HG03025 (cell line): ENCODE results near the gene MYO1H.
"Not testable (repeated sequence)": the region's sequence is repeated elsewhere in the genome, so short reads cannot be mapped to it uniquely, and the experiment has no call there.

ENCODE experiments used
- ATAC-seq: cut with Tn5 transposase; IDR thresholded peaks from one replicate; pipeline ENCODE4 v1.9.1; 2021; ENCODE audit warnings: mild to moderate bottlenecking, moderate library complexity; ENCODE audit not compliant: unreplicated experiment, low FRiP score

Gene MYO1H

DNA sequence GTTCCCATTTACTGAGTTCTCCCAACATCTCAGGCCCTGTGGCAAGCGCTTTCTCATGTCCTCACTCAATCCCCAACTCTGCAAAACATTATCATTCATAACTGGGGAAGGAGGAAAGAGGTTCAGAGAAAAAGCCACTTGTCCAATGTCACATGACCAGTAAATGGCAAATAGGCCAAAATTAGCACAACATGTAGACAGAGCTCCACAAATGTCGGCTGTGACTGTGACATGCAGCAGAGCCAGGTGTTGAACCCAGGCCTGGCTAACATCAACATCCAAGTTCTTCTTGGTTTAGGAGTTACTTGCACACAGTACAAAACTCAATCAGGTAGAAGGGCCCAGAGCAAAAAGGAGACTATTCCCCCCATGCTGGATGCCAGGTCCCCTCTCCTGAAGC lies 118.6 kb downstream of the MYO1H start:
- ATAC-seq: no peak

DNA sequence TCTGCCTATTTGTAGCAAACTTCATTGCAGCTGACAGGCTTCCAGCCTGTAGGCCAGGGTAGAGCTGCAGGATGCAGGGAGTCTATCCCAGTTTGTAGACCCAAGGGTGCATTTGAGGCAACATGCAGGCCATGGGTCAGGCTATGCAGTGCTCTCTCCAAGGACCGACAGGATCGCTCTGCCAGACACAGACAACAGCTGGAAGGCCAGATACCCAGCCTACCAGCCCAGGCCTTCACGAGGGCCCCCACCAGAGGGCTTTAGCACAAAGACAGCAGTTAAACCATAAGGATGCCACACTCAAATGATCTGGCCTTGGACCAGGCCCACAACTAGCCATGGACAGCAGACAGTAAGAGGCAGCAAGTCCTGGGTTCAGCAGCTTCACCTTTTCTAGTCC lies 119.1 kb downstream of the MYO1H start:
- no peak for ATAC-seq

DNA sequence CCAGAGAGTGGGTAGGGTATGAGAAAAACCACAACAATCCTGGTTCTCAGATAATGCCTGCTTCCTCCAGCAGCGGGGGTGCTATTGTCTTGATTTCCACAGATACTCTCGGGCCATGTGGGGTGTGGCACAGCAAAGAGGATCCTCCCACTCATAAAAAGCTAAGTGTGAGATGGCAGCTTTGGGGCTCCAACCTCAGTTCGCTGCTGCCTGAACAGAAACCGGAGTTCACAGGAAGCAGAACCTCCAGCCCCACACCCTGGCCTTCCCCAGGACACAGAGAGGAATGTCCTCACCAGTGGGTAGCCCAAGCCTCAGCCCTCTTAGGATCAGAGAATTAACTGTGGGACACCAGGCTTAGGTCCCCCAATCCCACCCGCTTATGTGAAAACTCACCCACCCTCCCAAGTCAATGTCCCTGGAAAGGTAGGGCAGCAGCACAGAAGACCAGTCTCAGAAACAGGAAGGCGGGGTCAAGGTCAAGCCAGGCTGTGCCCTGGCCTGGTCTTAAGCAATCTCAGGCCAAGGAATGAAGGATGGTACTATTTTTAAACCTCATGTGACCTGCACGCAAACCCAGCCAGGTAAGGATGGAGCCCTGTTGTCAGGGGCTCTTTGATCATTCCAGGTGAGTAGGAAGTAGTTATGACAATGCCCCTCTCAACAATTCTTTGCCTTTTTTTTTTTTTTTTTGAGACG lies 120.4 kb downstream of the MYO1H start:
- ATAC-seq: no peak

DNA sequence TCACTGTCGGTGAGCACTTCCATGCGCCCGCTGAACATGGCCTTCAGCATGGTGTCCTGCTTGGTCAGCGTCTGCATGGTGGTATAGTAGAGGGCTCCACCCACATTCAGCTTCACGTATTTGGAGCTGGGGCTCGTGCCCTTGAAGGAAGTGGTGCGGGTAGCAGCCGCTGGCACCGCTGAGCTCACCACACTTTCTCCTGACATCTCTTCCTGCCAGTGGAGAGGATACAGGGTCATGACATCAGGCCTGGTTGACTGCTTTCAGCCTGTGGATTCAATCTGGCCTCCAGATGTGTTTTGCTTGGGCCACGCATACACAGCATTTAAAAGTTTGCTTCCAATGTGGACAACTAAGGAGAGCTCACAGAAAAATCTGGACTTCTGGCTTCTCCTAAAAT lies 121.8 kb downstream of the MYO1H start:
- no peak for ATAC-seq

DNA sequence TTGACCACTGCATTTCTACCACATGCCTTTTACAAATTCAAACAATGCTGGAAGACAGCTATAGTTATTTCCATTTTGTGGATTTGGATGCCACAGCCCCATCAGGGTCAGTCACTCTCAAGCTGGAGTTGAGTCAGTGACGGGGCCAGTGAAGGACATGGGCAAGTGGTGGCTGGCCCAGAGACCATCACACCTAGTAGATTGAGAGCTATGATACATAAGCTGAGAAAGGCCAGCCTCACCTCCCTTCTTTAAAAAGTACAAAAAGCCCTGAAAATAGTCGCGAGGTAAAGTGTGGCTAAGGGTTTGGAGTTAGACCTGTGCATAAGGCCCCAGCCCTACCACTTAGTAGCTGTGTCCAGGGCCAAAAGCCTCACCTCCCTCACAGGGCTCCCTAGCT lies 125.3 kb downstream of the MYO1H start:
- no peak for ATAC-seq

DNA sequence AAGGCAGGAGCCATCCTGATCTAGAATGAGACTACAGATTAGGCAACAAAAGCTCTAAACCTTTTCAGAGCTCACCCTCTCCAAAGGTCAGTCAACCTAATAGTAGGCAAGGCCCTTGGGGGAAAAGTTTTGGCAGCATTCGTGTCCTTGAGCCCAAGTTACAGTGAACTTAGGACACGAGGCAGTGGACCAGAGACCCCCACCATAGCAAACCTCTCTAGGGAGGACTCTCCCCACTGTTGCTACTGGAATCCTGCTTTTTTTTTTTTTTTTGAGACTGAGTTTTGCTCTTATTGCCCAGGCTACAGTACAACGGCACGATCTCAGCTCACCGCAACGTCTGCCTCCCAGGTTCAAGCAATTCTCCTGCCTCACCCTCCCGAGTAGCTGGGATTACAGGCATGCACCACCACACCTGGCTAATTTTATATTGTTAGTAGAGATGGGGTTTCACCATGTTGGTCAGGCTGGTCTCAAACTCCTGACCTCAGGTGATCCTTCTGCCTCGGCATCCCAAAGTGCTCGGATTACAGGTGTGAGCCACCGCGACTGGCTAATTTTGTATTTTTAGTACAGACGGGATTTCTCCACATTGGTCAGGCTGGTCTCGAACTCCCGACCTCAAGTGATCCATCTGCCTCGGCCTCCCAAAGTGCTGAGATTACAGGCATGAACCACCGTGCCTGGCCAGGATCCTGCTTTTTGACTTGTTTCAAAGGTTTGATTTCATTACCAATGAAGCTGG lies 126.0 kb downstream of the MYO1H start:
- ATAC-seq: not testable (repeated sequence)

DNA sequence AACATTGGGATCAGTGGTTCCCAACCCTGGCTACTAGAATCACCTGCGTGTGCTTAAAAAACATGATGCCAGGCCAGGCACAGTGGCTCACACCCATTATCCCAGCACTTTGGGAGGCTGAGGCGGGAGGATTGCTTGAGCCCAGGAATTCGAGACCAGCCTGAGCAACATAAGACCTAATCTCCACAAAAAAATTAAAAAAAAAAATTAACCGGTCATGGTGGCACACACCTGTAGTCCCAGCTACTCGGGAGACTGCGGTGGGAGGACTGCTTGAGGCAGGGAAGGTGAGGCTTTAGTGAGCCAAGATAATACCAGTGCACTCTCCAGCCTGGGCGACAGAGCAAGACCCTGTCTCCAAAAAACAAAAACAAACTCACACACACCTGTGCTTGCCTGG lies 127.4 kb downstream of the MYO1H start:
- ATAC-seq: no peak

DNA sequence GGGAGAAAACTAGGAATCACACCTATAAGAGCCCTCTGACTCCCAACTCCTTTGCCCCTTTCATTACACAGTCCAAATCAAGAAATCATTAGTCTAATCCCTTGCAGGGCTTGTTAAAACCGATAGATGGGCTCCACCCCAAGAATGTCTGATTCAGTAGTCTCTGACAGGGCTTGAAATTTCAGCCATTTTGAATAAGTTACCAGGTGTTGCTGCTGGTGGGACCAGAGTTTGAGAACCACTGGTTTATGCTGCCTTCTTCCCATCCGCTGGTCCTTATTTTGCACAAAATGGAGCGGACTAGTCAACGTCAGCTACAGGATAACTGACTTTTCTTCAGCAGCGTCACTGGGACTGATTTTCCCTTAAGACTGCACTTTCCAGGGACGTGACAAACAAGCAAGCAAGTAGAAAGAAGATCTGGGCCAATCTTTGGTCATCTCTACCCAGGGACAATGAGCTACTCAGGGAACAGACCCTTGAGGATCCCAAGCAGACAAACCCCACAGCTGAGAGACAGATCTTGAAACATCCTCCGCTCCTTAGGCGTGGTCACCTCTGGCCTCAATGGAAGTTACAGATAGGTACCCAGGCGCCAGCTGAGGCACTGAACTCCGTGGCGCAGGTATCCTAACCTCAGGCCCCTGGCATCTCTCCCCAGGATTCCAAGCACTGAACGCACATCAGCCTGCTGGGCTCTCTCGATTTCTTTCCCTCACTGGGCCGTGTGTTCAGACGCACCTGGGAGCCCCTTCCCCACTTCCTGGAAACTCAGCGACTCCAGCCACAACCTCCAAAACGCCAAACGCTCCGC lies 128.5 kb downstream of the MYO1H start:
- no peak for ATAC-seq

DNA sequence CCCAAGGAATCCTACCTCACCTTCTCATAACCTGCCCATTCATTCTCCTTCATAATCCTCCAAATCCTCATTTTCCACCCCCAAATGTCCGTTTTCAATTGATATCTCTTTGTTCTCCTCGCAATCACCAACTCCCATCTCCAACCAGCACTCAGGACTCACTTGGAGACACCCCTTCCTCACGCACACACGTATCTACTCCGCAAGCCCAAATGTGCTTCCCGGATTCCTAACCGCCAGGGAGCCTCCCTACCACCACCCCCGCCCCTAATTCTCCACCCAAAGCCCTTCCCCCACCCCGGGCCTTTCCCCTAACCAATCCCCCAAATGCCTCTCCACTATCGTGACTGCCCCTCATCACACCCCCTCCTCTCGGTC lies 129.1 kb downstream of the MYO1H start:
- no peak for ATAC-seq

DNA sequence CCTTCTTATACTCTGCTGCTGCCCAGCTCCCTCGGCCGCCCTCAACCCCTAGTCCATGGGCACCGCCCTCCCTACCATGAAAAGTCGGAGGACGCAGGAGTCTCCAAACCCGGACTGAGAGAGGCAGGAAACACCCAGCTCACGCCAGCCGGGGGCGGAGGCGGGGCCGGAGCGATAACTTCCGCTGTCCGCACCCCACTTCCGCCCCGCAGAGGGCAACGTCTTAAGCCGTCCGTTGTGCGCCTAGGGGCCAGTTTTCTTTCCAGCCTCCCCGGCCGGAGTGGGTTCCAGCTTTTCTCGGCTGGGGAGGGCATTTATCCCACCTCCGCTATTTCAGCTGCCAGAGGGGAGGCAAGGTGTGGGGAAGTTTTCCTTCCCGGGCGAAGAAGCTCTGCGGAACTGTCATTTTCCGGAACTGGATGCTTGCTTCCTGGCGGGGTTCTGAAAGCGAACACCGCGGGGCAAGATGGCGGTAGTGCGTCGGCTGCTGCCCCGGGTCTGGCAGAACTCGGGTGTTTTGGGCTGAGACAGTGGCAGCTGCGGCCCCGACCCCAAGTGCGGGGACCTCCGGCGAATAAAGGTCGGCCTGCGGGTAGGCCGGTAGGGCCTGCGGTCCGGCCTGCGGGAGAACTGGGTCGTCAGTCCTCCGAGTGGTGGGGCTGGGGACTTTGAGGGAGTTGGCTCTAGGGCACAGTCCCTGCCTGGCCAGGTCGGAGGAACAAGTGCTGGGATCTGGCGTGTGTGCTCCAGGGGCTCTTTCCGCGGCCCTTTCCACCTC lies 129.7 kb downstream of the MYO1H start, which contains the start of the genes KCTD10 and UBE3B:
Gene KCTD10 (minus strand): TSS at position 116 of the 778 bp plus-strand sequence. CDS start 38 bp downstream, at position 78.
Gene UBE3B (plus strand): TSS at position 450 of the 778 bp plus-strand sequence. CDS start 5,918 bp downstream, outside the sequence.
- peak; percentile 78 for ATAC-seq

DNA sequence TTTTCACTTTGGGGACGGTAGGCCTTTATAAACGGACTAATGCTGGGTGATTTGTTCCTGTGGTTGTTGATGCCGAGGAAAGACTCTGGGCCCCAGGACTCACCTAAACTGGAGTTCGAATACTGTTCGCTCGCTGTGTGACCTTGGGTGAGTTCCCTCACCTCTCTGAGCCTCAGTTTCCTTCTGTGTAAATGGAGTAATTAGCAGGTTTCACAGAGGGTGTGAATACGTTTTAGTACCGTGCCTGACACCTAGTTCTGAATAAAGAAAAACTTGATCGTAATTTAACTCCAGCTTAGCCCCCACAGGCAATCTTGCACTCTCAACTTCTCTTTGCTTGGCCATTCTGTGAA lies 130.2 kb downstream of the MYO1H start:
- no peak for ATAC-seq

DNA sequence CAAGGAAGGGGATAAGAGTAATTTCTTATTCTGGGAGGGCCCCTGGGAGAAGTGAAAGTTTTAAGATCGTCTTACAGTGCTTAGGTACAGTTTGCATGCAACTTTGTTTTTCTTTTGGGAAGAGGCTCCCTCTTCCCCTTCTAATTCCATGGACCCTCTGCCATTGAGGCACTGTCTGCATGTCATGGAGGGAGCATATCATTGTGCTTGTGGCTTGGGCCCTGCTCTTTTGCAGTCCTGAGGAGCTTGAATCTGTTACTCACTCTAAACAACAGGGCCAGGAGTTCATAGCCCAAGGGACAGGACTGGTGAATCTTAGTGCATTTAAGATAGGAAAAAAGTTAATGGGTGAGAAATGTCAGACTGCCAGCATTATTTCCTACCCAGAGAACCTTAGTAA lies 132.1 kb downstream of the MYO1H start:
- no peak for ATAC-seq

DNA sequence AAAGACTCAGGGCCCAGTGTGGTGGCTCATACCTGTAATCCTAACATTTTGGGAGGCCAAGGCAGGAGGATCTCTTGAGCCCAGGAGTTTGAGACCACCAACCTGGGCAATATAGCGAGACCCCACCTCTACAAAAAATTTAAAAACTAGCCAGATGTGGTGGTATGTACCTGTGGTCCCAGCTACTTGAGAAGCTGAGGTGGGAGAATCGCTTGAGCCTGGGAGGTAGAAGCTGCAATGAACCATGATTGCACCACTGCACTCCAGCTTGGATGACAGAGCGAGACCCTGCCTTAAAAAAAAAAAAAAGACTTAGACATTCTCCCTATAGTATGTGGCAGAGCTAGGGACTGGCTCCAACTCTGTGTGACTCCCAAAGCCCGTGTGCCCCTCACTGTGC lies 132.7 kb downstream of the MYO1H start:
- no peak for ATAC-seq

DNA sequence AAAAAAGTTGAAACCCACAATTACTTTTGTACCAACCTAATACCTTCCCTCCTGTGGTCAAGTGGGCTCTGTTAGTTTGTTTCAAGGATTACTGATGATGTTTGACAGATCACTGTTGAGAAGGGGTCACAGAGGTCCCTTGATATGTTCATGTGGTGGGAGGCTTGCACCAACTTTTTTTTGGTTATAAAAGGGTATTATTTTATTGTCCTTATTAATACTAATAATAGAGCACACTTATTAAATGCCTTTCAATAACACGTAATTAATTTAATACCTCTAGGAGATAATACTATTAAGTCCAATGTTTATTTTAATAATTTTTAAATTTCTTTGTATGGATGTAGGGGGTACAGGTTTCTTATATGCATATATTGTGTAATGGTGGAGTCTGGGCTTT lies 134.2 kb downstream of the MYO1H start:
- ATAC-seq: no peak

DNA sequence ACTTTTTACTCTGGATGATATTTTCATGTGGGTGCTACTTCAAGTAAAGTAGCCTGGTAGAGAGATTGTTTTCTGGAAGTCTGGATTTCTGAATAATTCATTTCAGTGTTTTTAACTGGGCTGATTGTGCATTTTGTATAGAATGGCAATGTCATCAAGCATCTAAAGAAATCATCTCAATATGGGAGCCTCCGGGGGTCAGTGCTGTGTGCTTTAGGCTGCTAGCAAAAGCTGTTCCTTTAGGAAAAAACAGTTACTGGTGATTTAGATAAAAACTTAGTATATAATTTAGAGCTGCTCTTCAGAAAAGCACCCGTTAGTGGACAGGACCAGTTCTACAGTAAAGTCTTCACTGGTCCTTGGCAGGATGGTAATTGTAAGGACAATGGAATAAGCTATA lies 134.8 kb downstream of the MYO1H start:
- ATAC-seq: no peak

DNA sequence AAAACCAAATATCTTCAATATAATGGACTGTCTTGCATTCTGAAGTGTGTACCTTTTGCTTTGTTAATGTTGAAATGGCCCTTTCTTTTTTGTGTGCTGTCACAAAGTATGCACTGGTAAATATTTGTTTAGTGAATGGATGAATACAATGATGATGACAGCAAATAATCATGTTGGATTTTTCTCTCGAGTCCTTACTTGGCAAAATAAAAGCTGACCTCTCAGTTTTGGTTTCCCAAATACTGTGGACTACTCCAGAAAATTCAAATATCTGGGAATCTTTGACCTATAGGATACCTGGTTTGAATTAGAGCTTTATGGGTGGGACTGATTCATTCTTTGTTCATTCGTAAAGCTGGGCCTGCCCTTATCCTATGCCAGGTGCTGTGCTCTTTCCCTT lies 135.2 kb downstream of the MYO1H start:
- no peak for ATAC-seq

DNA sequence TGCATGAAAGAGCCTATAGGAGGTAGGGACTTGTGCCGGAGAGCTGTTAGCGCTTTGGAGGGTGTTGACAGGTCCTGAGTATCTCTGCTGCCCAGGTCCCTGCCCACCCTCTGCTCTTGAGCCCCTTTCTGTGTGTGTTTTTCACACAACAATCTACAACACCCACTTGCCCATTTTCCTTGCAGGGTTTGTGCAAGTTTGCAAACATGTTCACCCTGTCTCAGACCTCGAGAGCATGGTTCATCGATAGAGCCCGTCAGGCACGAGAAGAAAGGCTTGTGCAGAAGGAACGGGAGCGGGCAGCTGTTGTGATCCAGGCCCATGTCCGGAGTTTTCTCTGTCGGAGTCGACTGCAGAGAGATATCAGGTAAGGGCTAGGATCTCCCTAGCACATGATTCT lies 135.6 kb downstream of the MYO1H start:
- ATAC-seq: no peak

DNA sequence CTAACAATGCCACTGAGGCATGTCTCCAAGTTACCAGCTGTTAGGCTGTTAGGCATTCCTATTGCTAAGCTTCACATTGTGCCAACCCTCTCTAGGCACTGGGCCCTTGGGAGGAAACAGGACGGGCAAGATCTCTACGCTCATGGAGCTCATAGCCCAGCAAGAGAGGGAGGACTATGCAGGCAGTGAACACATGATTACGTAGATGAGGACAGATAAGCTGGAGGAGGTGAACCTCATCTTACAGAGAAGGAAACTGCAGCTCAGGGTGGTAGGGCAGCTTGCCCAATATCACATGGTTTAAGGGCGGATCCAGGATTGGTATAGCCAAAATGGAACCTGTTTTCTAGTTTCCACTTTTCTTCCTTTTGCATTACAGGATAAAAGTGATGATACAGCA lies 137.5 kb downstream of the MYO1H start:
- no peak for ATAC-seq

DNA sequence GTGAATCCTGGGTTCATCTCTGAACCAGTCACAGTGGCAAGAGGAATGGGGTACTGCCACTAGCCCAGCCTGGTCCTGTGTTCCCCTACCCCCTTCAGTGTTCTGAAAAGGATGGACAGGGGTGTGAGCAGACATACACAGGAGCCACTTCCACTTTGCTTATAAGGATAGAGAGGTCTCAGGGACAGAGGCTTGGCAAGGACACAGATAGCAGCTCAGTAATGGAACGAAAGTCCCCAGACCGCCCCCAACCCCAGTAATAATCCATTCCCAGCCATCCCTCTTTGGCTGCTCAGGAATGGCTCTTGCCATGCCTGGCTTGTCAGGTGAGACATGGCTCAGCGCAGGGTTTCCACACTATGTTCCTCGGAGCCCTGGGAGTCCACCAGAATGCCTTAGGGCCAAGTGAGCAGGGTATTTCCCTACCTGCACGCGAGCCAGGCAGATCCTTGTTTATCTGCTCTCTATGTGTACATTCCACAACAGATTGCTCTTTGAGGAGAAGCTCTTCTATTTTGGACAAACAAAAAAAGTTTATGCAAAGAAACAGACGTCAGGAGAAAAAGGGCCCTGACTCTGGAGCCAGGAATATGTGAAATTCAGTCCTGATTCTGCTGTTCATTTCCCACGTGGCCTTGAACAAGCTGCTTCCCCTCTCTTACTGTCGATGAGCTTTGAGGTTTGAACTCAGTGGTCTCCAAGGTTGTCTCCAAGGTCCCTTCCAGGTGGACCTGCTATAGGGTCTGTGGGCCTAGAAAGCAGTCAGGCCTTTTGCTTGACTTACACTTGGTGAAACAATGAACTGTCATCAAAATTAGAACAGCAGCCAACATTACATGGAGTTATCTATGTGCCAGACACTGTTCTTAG lies 139.7 kb downstream of the MYO1H start:
- no peak for ATAC-seq
